Activated CD4-positive, alpha-beta T cell treated with anti-CD3 and anti-CD28 coated beads, Interleukin-2, amount 50 U/mL, for 48 hours (primary cell): ENCODE results near the gene RRP9.

Experiments used
- DNase-seq, 2 experiments: peaks; one replicate each; pipeline ENCODE4 v3.0.0-alpha.2; 2020

Gene RRP9

GRCh38 chr3:51970606-51971300, 29.0 kb upstream of the RRP9 start:
- no peak for DNase-seq

- DNase-seq: no peak
Observed at GRCh38 chr3:51969841-51970240, 28.1 kb upstream of the RRP9 start.

GRCh38 chr3:51968883-51969678, 27.4 kb upstream of the RRP9 start:
- no peak for DNase-seq

GRCh38 chr3:51968170-51968775, 26.6 kb upstream of the RRP9 start:
- no peak for DNase-seq

- DNase-seq: peak in 1 of 2 experiments; percentile 44
Observed at GRCh38 chr3:51967384-51968169, 25.9 kb upstream of the RRP9 start, which contains the start of gene PCBP4. Gene PCBP4 (minus strand): TSS chr3:51967454. CDS start chr3:51961240, 6,214 bp downstream.

- DNase-seq: no peak
Observed at GRCh38 chr3:51966922-51967383, 25.2 kb upstream of the RRP9 start.

DNA sequence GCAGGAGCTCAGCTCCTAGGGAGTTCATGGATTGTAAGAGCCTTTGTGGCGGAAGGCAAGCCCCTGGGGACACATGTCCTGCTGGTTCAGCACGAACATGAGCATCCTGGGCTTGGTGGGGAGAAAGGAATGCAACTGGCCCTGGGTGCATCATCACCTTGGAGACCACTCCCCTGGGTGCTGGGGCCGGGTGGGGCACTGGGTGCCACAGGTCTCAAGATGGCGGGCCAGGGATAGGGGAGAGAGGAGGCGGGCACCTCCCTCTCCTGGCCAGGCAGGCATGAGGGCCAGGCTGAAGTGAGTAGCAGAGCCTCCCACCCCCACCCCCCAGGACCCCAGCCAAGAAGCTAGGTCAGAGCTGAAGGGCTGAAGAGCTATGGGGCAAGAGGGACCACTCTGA, 24.8 kb upstream of the RRP9 start:
- DNase-seq: no peak

DNA sequence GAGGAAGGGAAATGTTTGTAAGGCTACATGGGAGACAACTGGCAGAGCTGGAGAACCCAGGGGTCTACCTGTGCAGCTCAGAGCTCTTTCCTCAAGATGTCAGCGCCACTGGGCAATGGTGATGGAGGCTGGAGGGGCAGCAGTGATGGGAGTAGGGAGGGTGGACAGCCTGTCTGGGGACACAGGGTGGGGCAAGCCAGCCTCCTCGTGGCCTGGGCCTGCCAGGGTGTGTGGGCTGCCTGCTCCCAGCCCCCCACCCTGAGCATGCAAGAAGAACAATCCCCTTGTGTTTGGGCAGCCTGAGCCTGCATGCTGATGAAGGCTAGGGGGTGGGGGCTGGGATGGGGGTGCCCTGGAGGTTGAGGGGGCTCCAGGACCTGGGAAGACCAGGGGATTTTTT, 24.3 kb upstream of the RRP9 start:
- DNase-seq: no peak

DNA sequence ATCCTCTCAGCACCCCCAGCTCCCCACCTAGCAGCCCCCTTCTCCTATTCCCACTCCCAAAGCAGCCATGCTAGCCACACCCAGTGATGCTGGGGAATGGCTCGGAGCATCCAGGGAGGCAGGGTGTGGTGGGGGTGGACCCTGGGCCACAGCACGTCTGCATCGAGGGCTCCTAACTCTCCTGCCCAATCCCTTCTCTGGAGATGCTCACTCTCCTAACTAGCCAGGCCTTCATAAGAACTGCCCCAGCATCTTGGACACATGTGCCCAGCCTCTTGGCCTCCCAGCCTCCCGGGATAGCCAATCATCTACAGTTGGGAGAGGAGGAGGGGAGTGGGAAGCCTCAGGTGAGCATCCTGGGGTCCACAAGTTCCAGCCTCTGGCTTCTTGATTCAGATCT, 22.8 kb upstream of the RRP9 start:
- DNase-seq: no peak

DNA sequence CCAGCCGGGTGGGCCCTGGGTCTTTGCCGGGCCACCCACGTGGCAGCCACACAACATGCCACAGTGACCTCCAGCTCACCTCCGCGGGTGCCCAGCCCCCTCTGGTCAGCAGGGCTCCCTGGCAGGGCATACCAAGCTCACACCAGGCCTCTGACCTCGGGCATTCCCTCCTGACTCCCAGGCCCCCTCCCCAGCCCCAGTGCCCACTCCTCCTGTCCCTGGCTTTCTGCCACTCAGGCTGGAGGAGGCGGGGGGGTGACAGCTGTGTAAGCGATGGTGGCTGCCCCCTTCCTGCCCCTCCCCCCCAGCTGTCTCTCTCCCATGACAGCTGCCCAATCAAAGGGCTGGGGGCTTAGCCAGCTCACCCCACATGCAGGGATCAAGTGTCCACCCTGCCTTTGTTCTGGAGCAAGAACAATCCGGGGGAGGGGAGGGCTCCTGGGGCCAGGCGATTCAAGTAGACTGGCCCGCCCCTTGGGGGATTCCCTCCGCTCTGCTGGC, 22.3 kb upstream of the RRP9 start:
- DNase-seq: no peak

DNA sequence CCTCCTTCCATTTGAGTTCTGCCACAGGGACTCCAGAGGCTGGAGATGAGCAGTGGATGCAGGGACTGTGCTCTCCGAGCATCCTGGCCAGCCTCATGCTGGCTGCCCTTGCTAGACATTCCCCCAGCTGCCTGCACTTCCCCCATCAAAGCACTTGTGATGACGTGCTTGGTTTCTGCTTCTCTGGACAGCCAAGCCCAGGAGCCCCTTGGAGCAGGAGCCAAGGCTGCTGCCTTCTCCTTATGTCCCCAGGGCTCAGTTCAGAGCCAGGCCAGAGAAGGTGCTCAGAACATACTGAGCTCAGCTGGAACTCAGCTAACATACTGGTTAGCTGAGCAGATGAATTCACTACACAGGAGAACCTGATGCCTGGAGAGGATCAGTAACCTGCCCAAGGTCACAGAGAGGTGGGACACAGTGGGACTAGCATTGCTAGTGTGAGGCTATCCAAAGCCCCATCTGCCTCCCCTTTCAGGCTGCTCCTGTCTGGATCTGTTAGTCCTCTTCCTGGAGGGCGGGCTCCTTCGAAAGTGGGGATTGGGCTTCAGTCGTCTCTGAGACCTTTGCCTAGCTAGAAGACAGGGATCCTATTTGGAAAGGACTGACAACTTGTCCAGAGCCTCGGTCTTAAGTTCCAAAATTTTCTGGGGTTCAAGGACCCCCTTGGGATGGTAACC, 21.3 kb upstream of the RRP9 start:
- DNase-seq: no peak

- DNase-seq: no peak
Observed at GRCh38 chr3:51961602-51962569, 20.2 kb upstream of the RRP9 start.

GRCh38 chr3:51961011-51961410, 19.3 kb upstream of the RRP9 start:
- DNase-seq: no peak

DNA sequence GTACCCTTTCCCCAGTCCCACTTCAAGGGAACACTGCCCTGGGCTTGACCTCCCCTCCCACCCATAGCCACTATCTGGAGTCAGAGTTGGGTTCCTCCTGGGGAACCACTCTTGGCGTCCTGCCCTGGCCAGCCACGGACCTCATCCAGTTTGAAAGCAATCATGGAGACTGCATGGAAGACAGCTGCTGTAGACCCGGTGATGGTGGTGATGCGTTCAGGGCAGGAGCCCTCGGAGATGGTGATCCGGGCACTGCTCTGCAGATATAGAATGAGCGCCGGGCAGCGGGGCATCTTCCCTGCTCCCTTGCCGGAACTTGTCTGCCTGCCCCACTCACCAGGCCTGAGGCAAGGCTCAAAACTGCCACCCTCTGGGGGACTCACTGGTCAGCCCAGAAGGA, 18.7 kb upstream of the RRP9 start:
- no peak for DNase-seq

GRCh38 chr3:51959651-51960050, 17.9 kb upstream of the RRP9 start:
- DNase-seq: no peak

DNA sequence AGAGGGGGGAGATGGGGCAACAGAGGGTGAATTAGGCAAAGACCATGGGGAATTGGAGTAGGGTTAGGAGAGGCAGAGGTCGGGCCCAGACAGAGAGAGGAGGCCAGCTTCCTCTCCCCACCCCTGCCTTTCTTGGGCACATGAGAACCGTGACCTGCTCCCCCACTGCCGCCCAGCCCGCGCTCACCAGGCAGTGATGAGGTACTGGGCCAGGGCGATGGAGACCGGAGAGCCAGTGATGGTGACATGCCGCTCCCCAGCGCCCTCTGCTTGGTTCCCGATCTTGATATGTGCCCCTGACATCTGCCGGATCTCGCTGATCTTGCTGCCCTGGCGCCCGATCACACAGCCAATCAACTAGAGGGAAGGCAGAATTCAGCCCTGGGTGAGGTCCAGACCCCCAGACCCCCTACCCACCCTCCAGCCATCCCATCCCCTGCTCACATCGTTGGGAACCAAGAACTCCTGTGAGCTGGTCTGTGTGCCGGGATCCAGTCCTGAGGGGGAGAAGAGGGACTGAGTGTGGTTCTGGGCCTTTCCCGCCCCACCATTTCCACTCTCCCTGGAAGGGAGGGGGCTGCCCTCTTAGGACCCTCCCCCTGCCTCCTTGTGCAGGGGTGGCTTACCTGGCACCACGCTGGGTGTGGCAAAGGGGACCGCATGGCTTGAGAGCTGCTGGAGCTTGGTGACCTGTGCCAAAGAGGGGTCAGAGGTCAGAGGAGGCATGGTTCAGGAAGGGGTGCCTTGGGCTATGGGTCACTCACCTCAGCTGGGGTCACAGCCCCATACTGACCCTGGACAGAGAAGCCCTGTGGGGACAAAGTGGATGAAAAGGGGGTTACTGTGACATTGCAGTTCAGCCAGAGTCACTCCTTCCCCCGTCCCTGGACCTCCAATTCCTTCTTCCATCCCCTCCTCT, 17.2 kb upstream of the RRP9 start:
- no peak for DNase-seq

GRCh38 chr3:51957520-51958205, 16.0 kb upstream of the RRP9 start:
- no peak for DNase-seq

DNA sequence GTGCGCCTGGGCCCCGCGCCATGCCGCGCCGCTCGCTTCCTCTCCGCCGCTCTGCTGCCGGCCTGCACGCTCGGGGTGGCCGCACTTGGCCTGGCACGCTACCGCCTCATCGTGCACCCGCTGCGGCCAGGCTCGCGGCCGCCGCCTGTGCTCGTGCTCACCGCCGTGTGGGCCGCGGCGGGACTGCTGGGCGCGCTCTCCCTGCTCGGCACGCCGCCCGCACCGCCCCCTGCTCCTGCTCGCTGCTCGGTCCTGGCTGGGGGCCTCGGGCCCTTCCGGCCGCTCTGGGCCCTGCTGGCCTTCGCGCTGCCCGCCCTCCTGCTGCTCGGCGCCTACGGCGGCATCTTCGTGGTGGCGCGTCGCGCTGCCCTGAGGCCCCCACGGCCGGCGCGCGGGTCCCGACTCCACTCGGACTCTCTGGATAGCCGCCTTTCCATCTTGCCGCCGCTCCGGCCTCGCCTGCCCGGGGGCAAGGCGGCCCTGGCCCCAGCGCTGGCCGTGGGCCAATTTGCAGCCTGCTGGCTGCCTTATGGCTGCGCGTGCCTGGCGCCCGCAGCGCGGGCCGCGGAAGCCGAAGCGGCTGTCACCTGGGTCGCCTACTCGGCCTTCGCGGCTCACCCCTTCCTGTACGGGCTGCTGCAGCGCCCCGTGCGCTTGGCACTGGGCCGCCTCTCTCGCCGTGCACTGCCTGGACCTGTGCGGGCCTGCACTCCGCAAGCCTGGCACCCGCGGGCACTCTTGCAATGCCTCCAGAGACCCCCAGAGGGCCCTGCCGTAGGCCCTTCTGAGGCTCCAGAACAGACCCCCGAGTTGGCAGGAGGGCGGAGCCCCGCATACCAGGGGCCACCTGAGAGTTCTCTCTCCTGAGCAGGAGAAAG, 14.4 kb upstream of the RRP9 start:
- DNase-seq: peak; percentile 30 to 55
